CD8-positive, alpha-beta memory T cell (primary cell): ENCODE data around the gene ACOD1. TPM values are rescaled to one million over a fixed set of nuclear protein-coding genes. Genes with fewer than 3 reads are reported as not detected.

Experiments
- CTCF ChIA-PET: fragments of 350-600 bp; sonication (Branson Sonifier 250); formaldehyde crosslinking; loops from one replicate; lab custom pipeline; 2021; ENCODE audit warnings: antibody characterized with exemption; lab: Charles Lee
- POLR2A ChIA-PET: fragments of 350-600 bp; sonication (Branson Sonifier 250); formaldehyde crosslinking; loops from one replicate; lab custom pipeline; 2021; ENCODE audit warnings: antibody characterized with exemption; lab: Charles Lee
- DNase-seq, 5 donors: peaks; one replicate each; pipeline versions ENCODE4 v3.0.0 to v3.0.0-alpha.2; 2020 to 2022; ENCODE audit warnings: mixed read lengths in 1 of 5
- H3K27ac ChIP-seq: one replicate; pipeline ENCODE4 v1.7.0; 2013; ENCODE audit warnings: low read depth, mild to moderate bottlenecking, low read length, moderate library complexity
- H3K27me3 ChIP-seq: 2 replicates; pipeline ENCODE4 v1.7.0; 2013; ENCODE audit warnings: low read length, mild to moderate bottlenecking; ENCODE audit not compliant: insufficient read depth, poor library complexity, severe bottlenecking
- H3K36me3 ChIP-seq: 2 replicates; pipeline ENCODE4 v1.7.0; 2013; ENCODE audit warnings: mild to moderate bottlenecking, low read length, moderate library complexity; ENCODE audit not compliant: insufficient read depth
- H3K4me1 ChIP-seq: 2 replicates; pipeline ENCODE4 v1.7.0; 2013; ENCODE audit warnings: mild to moderate bottlenecking, low read length, moderate library complexity; ENCODE audit not compliant: insufficient read depth
- H3K4me3 ChIP-seq: 2 replicates; pipeline ENCODE4 v1.7.0; 2013; ENCODE audit warnings: mild to moderate bottlenecking, low read length
- H3K9me3 ChIP-seq: 2 replicates; pipeline ENCODE4 v1.7.0; 2013; ENCODE audit warnings: mild to moderate bottlenecking, low read length
- H3K27ac Mint-ChIP-seq, 8 donors: one replicate each; pipeline ENCODE4 v1.8.0; 2020 to 2021; ENCODE audit warnings: mixed read lengths in 8 of 8, mild to moderate bottlenecking in 6 of 8, inconsistent platforms in 3 of 8, moderate library complexity in 3 of 8
- H3K27me3 Mint-ChIP-seq, 2 donors: one replicate each; pipeline ENCODE4 v1.8.0; 2020 to 2021; ENCODE audit warnings: mixed read lengths in 2 of 2, mild to moderate bottlenecking in 1 of 2, moderate library complexity in 1 of 2
- H3K36me3 Mint-ChIP-seq, 3 donors: one replicate each; pipeline ENCODE4 v1.8.0; 2020 to 2021; ENCODE audit warnings: mixed read lengths in 3 of 3, inconsistent platforms in 1 of 3, mild to moderate bottlenecking in 1 of 3
- H3K4me1 Mint-ChIP-seq, 3 donors: one replicate each; pipeline ENCODE4 v1.8.0; 2020 to 2021; ENCODE audit warnings: mixed read lengths in 3 of 3, inconsistent platforms in 1 of 3, mild to moderate bottlenecking in 1 of 3
- H3K4me3 Mint-ChIP-seq, 7 donors: one replicate each; pipeline ENCODE4 v1.8.0; 2020 to 2021; ENCODE audit warnings: mixed read lengths in 7 of 7, mild to moderate bottlenecking in 6 of 7, moderate library complexity in 4 of 7, inconsistent platforms in 2 of 7
- H3K9me3 Mint-ChIP-seq, 5 donors: one replicate each; pipeline ENCODE4 v1.8.0; 2020 to 2022; ENCODE audit warnings: mixed read lengths in 5 of 5, mild to moderate bottlenecking in 3 of 5, moderate library complexity in 2 of 5, inconsistent platforms in 1 of 5
- polyA plus RNA-seq: library from polyadenylated mRNA; unstranded; fragments of 300-500 nt; fragmentation: Illumina TruSeq; gene quantifications from one replicate; pipeline ENCODE4 v1.2.3, GENCODE V29; 2021
- total RNA-seq, 2 experiments: library from RNA; stranded (reverse); gene quantifications; one replicate each; pipeline ENCODE4 v1.2.3, GENCODE V29; 2021

The ACOD1 gene
- total and polyA plus RNA-seq, 3 experiments from 2014 or later, result not detected

DNA sequence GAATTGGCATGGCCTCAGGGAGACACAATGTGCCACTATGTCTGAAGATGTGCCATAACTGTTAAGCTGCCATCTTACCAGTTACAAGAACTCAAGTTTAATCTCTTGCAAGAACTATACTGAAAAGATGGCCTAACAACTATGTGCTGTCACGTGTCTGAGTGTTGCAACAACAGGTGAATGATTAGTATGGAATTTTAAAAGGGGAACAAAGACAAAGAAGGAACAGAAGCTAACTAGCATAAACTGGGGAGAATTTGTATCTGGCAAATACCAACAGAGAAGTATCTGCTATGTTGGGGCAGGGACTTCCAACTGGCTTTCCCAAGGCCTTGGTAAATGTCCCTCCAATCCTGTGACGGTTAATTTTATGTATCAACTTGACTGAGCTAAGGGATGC, 11.5 kb upstream of the ACOD1 start:
- H3K4me3 Mint-ChIP-seq, result no peak overlapping the region
- DNase-seq, result no peak
- no peaks in the 10 kb centered on the region for H3K4me1 ChIP-seq
- CTCF ChIA-PET, result interaction anchor here (0.7 kb wide), 1 partner anchor 14 kb away, joined by 3 read pairs; no protein-coding TSS in a partner anchor
- no peaks in the 10 kb centered on the region for H3K36me3 ChIP-seq
- H3K27ac Mint-ChIP-seq, result no peak overlapping the region
- no peak overlapping the region for H3K4me3 ChIP-seq
- no peaks in the 10 kb centered on the region for H3K9me3 ChIP-seq
- no peaks in the 10 kb centered on the region for H3K36me3 Mint-ChIP-seq
- no peaks in the 10 kb centered on the region for H3K27me3 ChIP-seq
- H3K27ac ChIP-seq, result no peak overlapping the region
- H3K9me3 Mint-ChIP-seq, result no peaks in the 10 kb centered on the region
- H3K27me3 Mint-ChIP-seq, result peaks cover 5 to 14% of the 10 kb centered on the region in 2 donors
- H3K4me1 Mint-ChIP-seq, result no peaks in the 10 kb centered on the region
- POLR2A ChIA-PET, result no interaction called here

DNA sequence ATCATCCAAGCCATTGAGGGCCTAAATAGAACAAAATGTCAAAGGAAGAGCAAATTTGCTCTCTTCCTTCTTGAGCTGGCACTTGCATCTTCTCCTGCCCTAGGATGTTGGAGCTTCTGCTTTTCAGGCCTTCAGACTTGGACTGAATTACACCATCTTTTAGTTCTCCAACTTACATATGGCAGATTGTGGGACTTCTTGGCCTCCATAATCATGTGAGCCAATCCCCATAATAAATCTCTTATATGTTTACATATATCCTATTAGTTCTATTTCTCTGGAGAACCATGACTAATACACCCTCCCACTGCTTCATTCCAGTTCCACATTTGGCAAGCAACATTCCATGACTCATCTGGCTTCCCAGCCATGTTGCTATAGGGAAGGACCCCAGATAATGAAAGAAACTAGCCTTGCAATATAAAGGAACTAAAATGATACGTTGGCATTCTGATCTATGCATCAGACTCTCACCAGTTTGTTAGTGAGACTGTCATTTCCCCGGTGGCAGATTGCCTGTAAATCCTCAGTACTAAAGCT, 11.0 kb upstream of the ACOD1 start:
- no peaks in the 10 kb centered on the region for H3K4me1 Mint-ChIP-seq
- Histone ChIP-seq H3K4me1 (no peaks in the 10 kb centered on the region), H3K27me3 (no peaks in the 10 kb centered on the region), H3K36me3 (no peaks in the 10 kb centered on the region), H3K27ac (no peak overlapping the region), H3K9me3 (no peaks in the 10 kb centered on the region), H3K4me3 (no peak overlapping the region)
- H3K27ac Mint-ChIP-seq, result no peak overlapping the region
- no peak overlapping the region for H3K4me3 Mint-ChIP-seq
- CTCF ChIA-PET, result no interaction called here
- no peaks in the 10 kb centered on the region for H3K36me3 Mint-ChIP-seq
- H3K9me3 Mint-ChIP-seq, result no peaks in the 10 kb centered on the region
- no peak for DNase-seq
- peaks cover 6 to 12% of the 10 kb centered on the region in 2 donors for H3K27me3 Mint-ChIP-seq
- POLR2A ChIA-PET, result no interaction called here

DNA sequence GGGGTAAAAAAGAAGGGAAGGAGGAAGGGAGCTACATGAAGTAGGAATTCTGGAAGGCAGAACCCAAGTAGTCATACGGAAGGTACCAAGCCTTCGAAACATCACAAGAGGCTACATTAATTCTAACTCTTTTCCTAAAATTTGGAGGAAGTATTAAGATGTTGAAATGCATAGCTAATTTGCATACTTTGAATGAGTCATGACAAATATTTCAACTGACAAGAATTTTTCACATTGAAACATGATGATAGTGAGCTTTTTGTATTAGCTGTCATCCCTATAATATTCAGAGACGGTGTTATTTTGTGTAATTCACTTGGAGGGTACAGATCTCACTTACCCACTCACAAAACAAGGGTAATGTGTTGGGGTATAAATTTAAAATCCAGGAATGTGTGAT, 9.1 kb upstream of the ACOD1 start:
- Histone ChIP-seq H3K9me3 (no peaks in the 10 kb centered on the region), H3K4me3 (no peak overlapping the region), H3K27me3 (no peaks in the 10 kb centered on the region), H3K27ac (no peak overlapping the region), H3K36me3 (no peaks in the 10 kb centered on the region), H3K4me1 (no peaks in the 10 kb centered on the region)
- Mint-ChIP-seq H3K4me1 (no peaks in the 10 kb centered on the region), H3K36me3 (no peaks in the 10 kb centered on the region), H3K27ac (no peak overlapping the region), H3K4me3 (no peak overlapping the region), H3K9me3 (no peaks in the 10 kb centered on the region), H3K27me3 (peaks cover 11 to 12% of the 10 kb centered on the region in 2 donors)
- POLR2A ChIA-PET, result no interaction called here
- CTCF ChIA-PET, result no interaction called here
- DNase-seq, result no peak

- POLR2A ChIA-PET, result no interaction called here
- no peak overlapping the region for H3K27ac Mint-ChIP-seq
Measured at GRCh38 chr13:76942363-76942762, 5.9 kb upstream of the ACOD1 start.

GRCh38 chr13:76943646-76944045, 4.7 kb upstream of the ACOD1 start:
- peaks cover 10 to 12% of the 10 kb centered on the region in 2 donors for H3K27me3 Mint-ChIP-seq
- H3K27me3 ChIP-seq, result no peaks in the 10 kb centered on the region
- H3K9me3 Mint-ChIP-seq, result peaks cover 0 to 3% (median 0%) of the 10 kb centered on the region in 5 donors
- no peak for DNase-seq
- ChIA-PET CTCF (no interaction called here), POLR2A (no interaction called here)
- no peak overlapping the region for H3K4me3 Mint-ChIP-seq
- no peak overlapping the region for H3K27ac ChIP-seq
- no peaks in the 10 kb centered on the region for H3K36me3 ChIP-seq
- H3K4me1 Mint-ChIP-seq, result no peaks in the 10 kb centered on the region
- no peaks in the 10 kb centered on the region for H3K36me3 Mint-ChIP-seq
- H3K9me3 ChIP-seq, result no peaks in the 10 kb centered on the region
- H3K4me3 ChIP-seq, result no peak overlapping the region
- no peaks in the 10 kb centered on the region for H3K4me1 ChIP-seq
- H3K27ac Mint-ChIP-seq, result no peak overlapping the region

More at GRCh38 chr13:76942363-76942762, 5.9 kb upstream of the ACOD1 start:
- Histone ChIP-seq H3K27ac (no peak overlapping the region), H3K9me3 (no peaks in the 10 kb centered on the region), H3K4me3 (no peak overlapping the region), H3K4me1 (no peaks in the 10 kb centered on the region), H3K36me3 (no peaks in the 10 kb centered on the region), H3K27me3 (no peaks in the 10 kb centered on the region)
- Mint-ChIP-seq H3K9me3 (peaks cover 0 to 3% (median 0%) of the 10 kb centered on the region in 5 donors), H3K36me3 (no peaks in the 10 kb centered on the region), H3K27me3 (peaks cover 11 to 12% of the 10 kb centered on the region in 2 donors), H3K4me3 (no peak overlapping the region), H3K4me1 (no peaks in the 10 kb centered on the region)
- CTCF ChIA-PET, result no interaction called here
- DNase-seq, result no peak

GRCh38 chr13:76944456-76944855, 3.9 kb upstream of the ACOD1 start:
- DNase-seq, result no peak
- CTCF ChIA-PET, result no interaction called here
- H3K4me3 Mint-ChIP-seq, result no peak overlapping the region

GRCh38 chr13:76950101-76950500, 1.8 kb downstream of the ACOD1 start:
- CTCF ChIA-PET, result no interaction called here
- Mint-ChIP-seq H3K36me3 (peaks cover 0 to 1% (median 0%) of the 10 kb centered on the region in 3 donors), H3K4me3 (no peak overlapping the region), H3K27ac (no peak overlapping the region), H3K9me3 (peaks cover 0 to 3% (median 0%) of the 10 kb centered on the region in 5 donors), H3K27me3 (peaks cover 17 to 33% of the 10 kb centered on the region in 2 donors), H3K4me1 (no peaks in the 10 kb centered on the region)
- Histone ChIP-seq H3K4me3 (no peak overlapping the region), H3K27ac (no peak overlapping the region), H3K9me3 (no peaks in the 10 kb centered on the region), H3K27me3 (no peaks in the 10 kb centered on the region), H3K36me3 (no peaks in the 10 kb centered on the region), H3K4me1 (no peaks in the 10 kb centered on the region)
- POLR2A ChIA-PET, result no interaction called here
- DNase-seq, result no peak

More at GRCh38 chr13:76944456-76944855, 3.9 kb upstream of the ACOD1 start:
- Histone ChIP-seq H3K9me3 (no peaks in the 10 kb centered on the region), H3K27ac (no peak overlapping the region), H3K4me3 (no peak overlapping the region), H3K4me1 (no peaks in the 10 kb centered on the region), H3K27me3 (no peaks in the 10 kb centered on the region), H3K36me3 (no peaks in the 10 kb centered on the region)
- H3K27me3 Mint-ChIP-seq, result peaks cover 8 to 11% of the 10 kb centered on the region in 2 donors
- H3K36me3 Mint-ChIP-seq, result no peaks in the 10 kb centered on the region
- H3K27ac Mint-ChIP-seq, result no peak overlapping the region
- peaks cover 0 to 3% (median 0%) of the 10 kb centered on the region in 5 donors for H3K9me3 Mint-ChIP-seq
- POLR2A ChIA-PET, result no interaction called here
- H3K4me1 Mint-ChIP-seq, result no peaks in the 10 kb centered on the region

- ChIA-PET CTCF (no interaction called here), POLR2A (no interaction called here)
- H3K4me3 Mint-ChIP-seq, result no peak overlapping the region
- H3K9me3 Mint-ChIP-seq, result peaks cover 3 to 9% (median 4%) of the 10 kb centered on the region in 5 donors
- H3K27me3 Mint-ChIP-seq, result peaks cover 17 to 48% of the 10 kb centered on the region in 2 donors
- H3K4me1 Mint-ChIP-seq, result no peaks in the 10 kb centered on the region
- Histone ChIP-seq H3K9me3 (no peaks in the 10 kb centered on the region), H3K4me3 (no peak overlapping the region), H3K36me3 (no peaks in the 10 kb centered on the region), H3K27me3 (no peaks in the 10 kb centered on the region), H3K4me1 (no peaks in the 10 kb centered on the region), H3K27ac (no peak overlapping the region)
- H3K36me3 Mint-ChIP-seq, result peaks cover 0 to 5% (median 3%) of the 10 kb centered on the region in 3 donors
- no peak overlapping the region for H3K27ac Mint-ChIP-seq
- no peak for DNase-seq
Measured at GRCh38 chr13:76953968-76954367, 5.7 kb downstream of the ACOD1 start.
